ENCODE measurements around the gene TSPAN32.

The TSPAN32 gene, protein sequence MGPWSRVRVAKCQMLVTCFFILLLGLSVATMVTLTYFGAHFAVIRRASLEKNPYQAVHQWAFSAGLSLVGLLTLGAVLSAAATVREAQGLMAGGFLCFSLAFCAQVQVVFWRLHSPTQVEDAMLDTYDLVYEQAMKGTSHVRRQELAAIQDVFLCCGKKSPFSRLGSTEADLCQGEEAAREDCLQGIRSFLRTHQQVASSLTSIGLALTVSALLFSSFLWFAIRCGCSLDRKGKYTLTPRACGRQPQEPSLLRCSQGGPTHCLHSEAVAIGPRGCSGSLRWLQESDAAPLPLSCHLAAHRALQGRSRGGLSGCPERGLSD

DNA sequence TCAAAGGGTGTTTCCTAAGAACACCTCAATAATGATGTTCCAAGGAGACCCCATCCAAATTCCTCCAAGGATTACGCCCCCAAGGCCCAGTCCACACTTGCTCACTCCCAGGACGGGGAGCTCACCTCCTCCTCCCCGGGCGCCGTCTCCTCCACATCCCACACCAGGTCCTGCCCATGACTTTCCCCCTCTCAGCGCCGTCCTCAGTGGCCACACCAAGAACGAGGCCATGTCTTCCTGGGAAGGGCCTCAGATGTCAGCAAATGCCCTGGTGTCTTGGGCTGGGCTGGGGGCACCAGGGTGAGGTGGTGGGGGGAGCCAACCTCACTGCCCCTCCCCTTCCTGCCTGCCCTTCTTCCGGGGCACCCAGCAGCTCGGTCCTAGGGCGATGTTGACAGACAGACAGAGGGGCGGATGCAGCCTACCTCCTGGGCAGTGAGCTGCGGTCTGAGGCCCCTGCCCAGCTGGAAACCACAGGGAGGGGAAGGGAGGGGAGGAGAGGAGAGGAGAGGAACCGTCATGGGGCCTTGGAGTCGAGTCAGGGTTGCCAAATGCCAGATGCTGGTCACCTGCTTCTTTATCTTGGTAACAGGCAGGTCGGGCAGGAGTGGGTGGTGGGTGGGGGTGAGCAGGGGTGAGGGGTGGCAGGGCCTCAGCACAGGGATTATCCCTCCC lies at the start of gene TSPAN32, which contains the start of gene C11orf21:
Gene TSPAN32, plus strand, starts transcription at position 383 of the 675 bp plus-strand sequence. Its CDS starts 137 bp downstream, at position 520.
Gene C11orf21, minus strand, starts transcription at position 288 of the 675 bp plus-strand sequence. Its CDS starts 110 bp downstream, at position 178.
- DNase-seq (ENCODE audit: low read depth in 2 of 2) = no peak

- no peak for DNase-seq (ENCODE audit: low read depth in 2 of 2)
These were observed 49.8 kb upstream of the TSPAN32 start for GRCh38 chr11:2252018-2252417.

DNA sequence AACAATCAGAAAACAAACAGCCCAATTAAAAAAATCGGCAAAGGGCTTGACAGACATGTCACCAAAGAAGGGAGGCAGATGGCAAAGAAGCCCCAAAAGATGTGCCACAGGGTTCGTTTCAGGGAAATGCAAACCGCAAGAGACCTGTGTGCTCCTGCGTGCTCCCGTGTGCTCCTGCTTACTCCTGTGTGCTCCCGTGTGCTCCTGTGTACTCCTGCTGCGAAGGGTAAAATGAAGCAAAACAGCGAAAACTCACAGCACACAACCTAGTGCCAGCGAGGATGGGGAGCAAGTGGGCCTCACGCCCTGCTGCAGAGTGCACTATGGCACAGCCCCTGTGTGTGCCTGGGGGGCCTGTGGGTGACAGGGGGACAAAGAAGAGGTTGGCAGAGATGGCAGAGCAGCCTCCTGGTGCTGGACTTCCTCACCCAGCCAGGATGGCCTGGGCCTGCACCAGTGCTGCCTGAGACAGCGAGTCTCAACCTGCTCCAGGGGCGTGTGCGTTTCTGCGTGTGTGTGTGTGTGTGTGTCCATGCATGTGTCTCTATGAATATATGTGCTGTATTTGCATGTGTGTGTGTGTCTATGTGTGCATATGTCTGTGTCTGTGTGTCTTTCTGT lies 45.4 kb upstream of the TSPAN32 start:
- DNase-seq (ENCODE audit: low read depth in 2 of 2) = no peak

GRCh38 chr11:2256951-2257700 lies 44.7 kb upstream of the TSPAN32 start:
- DNase-seq (ENCODE audit: low read depth in 2 of 2) = no peak

- no peak for DNase-seq (ENCODE audit: low read depth in 2 of 2)
These were observed 43.0 kb upstream of the TSPAN32 start for GRCh38 chr11:2258501-2259465.

DNA sequence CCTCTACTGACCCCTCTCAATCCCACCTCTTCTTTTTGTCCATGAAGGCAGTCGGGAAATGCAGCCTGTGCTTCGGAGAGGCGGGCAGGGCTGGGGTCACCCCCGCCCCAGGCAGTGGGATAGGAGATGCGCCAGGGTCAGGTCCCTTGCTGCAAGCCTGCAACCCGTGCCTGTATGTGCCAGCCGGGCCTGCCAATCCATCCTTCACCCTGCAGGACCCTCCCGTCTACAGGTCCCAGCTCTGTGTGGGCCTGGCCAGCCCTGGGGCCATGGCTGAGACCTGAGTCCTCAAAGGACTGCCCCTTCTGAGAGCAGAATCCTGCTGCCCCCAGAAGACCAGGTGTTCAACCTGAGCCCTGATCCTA lies 42.4 kb upstream of the TSPAN32 start:
- no peak for DNase-seq (ENCODE audit: low read depth in 2 of 2)

DNA sequence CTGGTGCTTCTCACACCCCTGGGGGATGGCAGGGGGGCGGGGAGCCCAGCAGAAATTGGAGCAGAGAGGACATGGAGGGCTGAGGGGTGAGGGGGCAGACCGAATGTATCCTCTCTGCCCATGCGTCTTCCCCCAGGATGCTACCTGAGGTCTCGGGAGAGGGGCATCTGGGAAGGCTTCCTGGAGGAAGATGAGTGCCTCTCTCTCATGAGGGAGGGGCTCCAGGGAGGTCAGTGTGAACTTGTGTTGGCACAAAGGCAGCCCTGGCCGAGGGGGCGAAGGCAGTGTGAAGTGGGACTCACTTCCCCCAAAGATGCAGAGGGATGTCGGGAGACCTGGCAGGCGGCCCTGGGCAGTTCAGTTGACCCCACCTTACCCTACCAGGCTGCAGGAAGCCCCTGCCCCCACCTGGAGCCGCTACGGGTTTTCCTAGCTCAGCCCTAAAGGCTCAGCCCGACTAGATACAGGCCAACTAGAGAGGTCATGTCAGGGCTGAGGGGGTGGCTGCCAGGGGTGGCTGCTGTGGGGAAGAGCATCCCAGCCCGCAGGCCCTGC lies 41.8 kb upstream of the TSPAN32 start:
- no peak for DNase-seq (ENCODE audit: low read depth in 2 of 2)

DNA sequence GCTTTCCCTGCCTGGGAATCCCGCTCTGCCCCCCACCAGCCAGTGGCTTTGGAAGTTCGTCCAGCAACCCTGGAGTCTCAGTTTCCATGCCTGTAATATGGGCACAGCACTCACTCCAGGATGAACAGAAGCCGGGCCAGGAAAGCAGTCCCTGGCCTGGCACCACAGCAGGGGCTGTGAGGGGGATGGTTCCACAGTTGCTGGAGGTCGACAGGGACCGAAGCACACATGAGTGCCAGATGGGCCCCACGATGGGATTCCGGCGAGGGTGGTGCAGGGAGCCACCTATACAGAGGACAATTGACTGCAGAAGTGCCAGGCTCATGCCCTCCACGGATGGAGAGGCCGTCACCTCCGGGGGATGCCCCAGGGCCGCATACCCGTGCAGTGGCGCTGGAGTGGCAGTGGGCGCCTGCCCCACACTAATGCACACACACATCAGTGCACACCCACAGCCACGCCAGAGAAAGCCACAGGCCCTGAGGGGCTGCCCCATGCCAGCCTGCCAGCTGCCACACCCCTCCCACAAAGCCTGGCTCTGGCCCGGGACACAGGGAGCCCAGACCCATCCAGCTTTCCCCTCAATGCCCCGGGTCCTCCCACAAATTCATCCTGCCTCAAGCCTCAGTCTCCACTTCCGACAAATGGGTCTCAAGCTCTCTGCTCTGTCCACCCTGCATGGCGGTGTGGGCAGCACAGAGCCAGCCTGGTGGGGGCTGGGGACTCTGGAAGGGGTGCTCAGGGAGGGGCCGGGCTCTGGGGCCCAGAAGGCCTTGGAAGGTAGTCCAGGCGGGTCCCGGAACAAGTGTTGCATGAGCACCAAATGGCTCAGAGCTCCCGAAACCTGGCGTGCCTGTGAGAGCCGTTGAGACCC lies 41.1 kb upstream of the TSPAN32 start:
- DNase-seq (ENCODE audit: low read depth in 2 of 2) = no peak

DNA sequence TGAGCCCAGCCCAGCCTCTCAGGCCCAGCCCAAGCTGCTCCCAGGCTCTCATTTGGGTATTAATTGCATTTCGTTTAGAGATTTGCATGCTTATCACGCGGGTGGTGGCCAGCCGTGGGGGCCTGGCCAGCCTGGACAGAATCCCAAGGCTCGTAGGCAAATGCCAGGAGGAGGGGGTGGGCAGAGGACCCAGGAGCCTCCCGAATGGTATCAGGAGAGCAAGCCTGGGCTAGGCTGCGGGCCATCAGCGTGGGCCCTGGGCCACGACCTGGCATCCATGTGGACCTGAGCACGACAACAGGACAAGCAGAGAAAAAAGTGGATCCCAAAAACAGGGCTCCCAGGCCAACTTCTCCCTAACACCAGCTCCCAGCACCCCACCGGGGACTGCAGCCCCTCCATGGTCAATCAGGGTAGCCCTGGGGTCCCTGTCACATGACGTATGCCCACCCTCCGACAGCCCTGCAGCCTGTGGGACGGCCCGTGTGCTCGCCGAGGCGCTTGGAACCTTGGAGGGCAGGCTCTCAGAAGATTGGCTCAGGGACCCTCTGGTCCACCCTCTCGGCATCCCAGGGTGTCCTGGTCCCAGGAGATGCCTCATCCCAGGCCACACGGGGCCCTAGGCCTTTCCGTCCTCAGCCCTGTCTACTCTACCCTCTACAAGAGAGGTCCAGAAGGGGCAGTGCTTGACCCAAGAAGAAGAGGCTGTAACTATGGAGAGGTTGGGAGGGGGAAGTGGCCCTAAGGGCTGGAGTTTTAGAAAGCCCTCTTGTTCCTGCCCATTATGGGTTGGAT lies 40.2 kb upstream of the TSPAN32 start:
- no peak for DNase-seq (ENCODE audit: low read depth in 2 of 2)

DNA sequence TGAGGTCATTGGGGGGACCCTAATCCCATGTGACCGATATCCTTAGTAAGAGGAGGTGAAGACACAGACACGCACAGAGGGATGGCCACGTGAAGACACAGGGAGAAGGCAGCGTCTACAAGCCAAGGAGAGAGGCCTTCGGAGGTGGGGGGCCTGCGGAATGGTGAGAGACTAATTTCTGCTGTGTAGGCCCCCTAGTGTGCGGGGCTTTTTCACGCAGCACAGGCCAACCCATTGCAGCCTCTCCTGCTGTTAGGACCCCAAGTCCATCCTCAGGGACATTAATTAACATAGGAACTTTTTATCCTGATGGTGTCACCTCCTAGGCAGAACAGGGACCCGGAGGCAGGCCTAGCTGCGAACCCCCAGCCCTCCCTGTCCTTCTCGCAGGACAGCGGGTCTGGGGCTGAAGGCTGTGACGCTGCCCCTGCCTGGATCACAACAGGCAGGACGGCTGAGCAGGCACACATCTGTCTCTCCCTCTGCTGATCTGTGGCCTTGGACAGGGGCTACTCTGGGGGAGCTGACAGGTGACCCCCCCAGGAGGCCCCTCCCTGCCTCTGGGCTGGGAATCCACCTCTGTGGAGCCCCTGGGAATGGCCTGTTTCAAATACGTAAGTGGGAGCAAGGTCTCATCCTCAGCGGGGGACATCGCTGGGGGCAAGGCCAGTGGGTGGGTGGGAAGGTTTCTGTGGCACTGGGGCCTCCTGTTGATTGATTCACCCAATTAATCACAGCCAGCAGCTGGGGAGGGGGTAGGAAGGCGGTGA lies 39.3 kb upstream of the TSPAN32 start:
- no peak for DNase-seq (ENCODE audit: low read depth in 2 of 2)

DNA sequence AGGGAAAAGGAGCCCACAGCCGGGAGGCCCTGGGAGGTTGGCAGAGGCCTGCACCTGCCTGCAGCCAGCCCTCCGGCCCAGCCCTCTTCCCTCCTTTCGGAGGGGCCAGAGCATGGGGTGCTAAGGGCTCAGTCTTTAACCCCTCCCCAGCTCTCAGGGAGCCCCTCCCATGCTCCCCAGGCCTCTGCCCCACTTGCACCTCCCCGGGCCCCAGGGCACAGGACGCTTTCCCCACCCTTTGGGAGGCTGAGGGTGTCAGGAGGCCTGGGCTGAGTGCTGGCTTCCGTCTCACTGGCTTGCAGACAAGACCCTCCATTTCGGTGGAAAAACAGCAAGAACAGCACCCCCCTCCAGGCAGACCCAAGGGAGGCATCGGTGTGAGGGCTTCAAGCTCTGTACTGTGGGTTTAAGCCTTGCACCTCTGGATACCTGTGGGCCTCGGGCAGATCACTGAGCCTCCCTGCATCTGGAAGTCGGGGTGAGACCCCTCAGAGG lies 38.7 kb upstream of the TSPAN32 start:
- DNase-seq (ENCODE audit: low read depth in 2 of 2) = no peak

GRCh38 chr11:2263724-2264360 lies 38.0 kb upstream of the TSPAN32 start:
- DNase-seq (ENCODE audit: low read depth in 2 of 2) = no peak

DNA sequence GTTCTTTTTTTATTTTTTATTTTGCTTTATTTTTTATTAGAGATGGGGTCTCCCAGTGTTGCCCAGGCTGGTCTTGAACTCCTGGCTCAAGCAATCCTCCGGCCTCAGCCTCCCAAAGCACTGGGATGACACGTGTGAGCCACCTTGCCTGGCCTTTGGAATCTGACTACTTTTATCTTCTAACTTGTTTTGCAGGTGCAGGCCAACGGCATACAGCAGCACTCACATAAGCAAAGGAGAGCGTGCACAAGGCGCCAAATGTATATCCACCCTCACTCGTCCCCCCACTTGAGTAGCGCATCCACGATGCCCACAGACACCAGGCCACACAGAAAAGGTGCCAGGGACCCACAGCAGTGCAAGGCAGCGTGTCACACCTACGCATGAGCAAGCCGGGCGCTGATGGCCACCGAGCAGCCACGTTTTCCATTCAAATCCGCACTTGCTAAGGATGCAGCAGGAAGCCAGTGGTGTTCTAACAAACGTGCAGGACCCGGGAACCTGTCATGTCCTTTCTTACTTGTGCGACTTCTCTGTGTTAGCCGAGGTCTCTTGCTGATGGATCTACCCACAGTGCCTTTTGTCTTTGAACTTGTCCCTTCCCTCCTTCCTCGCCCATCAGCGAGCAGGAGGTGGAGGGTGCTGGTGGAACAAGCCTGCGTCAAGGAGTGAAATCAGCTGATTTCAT lies 37.3 kb upstream of the TSPAN32 start:
- no peak for DNase-seq (ENCODE audit: low read depth in 2 of 2)

DNA sequence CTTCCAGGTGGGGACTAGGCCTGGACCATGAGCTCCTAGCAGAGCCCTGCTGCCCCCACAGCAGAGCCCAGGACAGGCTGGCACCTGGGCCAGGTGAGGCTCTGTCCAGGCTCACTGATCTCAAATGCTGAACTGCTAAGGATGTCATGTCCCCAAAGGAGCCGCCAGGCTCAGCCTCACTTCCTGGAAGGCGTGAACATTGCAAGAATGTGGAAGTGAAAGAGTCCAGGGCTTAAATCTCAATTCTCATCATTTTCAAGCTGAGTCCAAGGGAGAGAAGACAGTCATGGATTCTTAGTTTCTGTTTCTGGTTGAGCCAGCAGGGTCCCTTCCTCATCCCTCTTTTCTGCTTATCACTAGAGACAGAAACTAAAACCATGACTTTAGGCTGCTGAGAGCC lies 36.4 kb upstream of the TSPAN32 start:
- no peak for DNase-seq (ENCODE audit: low read depth in 2 of 2)

DNA sequence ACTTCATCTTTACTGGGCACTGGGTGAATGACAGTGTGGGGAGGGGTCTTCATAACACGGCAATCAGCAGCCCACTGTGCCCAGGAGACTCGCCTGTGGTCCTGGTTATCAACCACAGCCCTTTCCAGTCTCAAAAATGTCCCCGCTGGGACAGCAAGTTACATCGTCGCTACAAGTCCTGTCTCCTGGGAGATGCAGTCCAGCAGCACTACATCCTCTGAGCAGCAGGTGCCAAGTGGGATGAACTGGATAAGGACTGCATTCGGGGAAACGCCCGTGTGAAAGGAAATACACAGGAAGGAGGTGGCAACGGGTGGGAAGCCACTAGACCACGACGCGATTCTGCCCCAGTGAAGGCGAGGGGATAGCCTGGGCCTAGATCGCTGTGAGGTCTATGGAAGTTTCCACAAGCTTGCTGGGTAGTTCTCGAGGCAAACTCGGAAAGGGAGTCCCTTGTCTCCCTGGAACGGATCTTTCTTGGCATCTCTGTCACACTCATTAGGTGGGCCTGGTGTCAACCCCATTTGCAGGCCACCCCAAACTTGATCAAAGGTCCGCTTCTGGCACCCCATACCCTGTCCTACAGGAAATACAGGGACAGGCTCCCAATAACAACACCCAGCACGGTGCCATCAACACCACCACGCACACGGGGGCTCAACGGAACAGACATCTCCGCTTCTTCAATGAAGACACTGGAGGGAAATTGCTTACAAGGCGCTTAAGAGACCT lies 35.8 kb upstream of the TSPAN32 start:
- DNase-seq (ENCODE audit: low read depth in 2 of 2) = no peak

All from stimulated activated CD8-positive, alpha-beta memory T cell treated with anti-CD3 and anti-CD28 coated beads, Interleukin-7, amount 100 ng/mL, for 1 hour (primary cell).